ENCODE measurements around the gene SIAH3.

Gene SIAH3

GRCh38 chr13:45781553-45782326, 69.8 kb downstream of the SIAH3 start:
- no peaks in the 10 kb centered on the region for H3F3A ChIP-seq (ENCODE audit: insufficient read depth, low read length)
- H3K4me1 ChIP-seq (ENCODE audit: low read length), result no peaks in the 10 kb centered on the region
- H3K27ac ChIP-seq (ENCODE audit: low read length), result no peak overlapping the region
- H3K9me3 ChIP-seq (replicated peaks; ENCODE audit: insufficient read depth, low read length), result no peaks in the 10 kb centered on the region
- H3K79me2 ChIP-seq (ENCODE audit: low read length), result no peaks in the 10 kb centered on the region
- H3K9ac ChIP-seq (ENCODE audit: low read length), result no peak overlapping the region
- no peak for DNase-seq
- TF ChIP-seq EZH2 (optimal IDR thresholded peaks at IDR 0.05; ENCODE audit: low read depth, low read length) (no peak), EZH2phosphoT487 (IDR thresholded peaks at IDR 0.05; ENCODE audit: low read length) (no peak)
- TF ChIP-seq, protein P1, sequence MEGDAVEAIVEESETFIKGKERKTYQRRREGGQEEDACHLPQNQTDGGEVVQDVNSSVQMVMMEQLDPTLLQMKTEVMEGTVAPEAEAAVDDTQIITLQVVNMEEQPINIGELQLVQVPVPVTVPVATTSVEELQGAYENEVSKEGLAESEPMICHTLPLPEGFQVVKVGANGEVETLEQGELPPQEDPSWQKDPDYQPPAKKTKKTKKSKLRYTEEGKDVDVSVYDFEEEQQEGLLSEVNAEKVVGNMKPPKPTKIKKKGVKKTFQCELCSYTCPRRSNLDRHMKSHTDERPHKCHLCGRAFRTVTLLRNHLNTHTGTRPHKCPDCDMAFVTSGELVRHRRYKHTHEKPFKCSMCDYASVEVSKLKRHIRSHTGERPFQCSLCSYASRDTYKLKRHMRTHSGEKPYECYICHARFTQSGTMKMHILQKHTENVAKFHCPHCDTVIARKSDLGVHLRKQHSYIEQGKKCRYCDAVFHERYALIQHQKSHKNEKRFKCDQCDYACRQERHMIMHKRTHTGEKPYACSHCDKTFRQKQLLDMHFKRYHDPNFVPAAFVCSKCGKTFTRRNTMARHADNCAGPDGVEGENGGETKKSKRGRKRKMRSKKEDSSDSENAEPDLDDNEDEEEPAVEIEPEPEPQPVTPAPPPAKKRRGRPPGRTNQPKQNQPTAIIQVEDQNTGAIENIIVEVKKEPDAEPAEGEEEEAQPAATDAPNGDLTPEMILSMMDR (IDR thresholded peaks at IDR 0.05; ENCODE audit: low read length), result no peak
- H3K4me2 ChIP-seq (ENCODE audit: low read depth, low read length), result no peak overlapping the region
- H2AFZ ChIP-seq (ENCODE audit: low read length), result no peak overlapping the region
- no peaks in the 10 kb centered on the region for H3K9me2 ChIP-seq (replicated peaks; ENCODE audit: insufficient read depth, low read length)
- H3K36me3 ChIP-seq (replicated peaks; ENCODE audit: insufficient read depth, low read length), result no peaks in the 10 kb centered on the region
- H3K27me3 ChIP-seq (replicated peaks; ENCODE audit: insufficient read depth, low read length), result no peaks in the 10 kb centered on the region
- H4K20me1 ChIP-seq (ENCODE audit: insufficient read depth, low read length), result no peaks in the 10 kb centered on the region
- no peak overlapping the region for H3K4me3 ChIP-seq (ENCODE audit: low read length)

DNA sequence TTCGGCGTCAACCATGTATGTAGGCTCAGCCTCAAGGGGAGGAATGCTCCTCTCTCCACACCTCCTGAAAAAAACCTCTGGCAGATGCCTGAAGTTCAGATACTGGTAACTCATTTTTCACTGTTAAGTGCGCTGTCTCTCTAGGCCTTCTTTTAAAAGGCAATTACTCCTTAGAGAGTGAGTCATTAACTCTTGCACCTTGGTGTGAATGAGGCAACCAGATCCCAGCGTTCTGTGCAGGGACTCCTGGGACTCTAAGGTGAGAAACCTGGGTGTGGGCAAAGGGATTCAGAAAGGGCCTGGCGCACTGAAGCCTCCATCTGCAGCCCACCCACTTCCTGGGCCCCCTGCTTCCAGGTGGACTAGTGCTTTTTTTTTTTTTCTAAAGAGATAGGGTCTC, 71.7 kb downstream of the SIAH3 start:
- Histone ChIP-seq H3K79me2 (ENCODE audit: low read length) (no peaks in the 10 kb centered on the region), H3K27ac (ENCODE audit: low read length) (no peak overlapping the region), H2AFZ (ENCODE audit: low read length) (no peak overlapping the region), H3K4me3 (ENCODE audit: low read length) (no peak overlapping the region), H3K27me3 (replicated peaks; ENCODE audit: insufficient read depth, low read length) (no peaks in the 10 kb centered on the region), H3K36me3 (replicated peaks; ENCODE audit: insufficient read depth, low read length) (no peaks in the 10 kb centered on the region), H3K9ac (ENCODE audit: low read length) (no peak overlapping the region), H4K20me1 (ENCODE audit: insufficient read depth, low read length) (no peaks in the 10 kb centered on the region), H3F3A (ENCODE audit: insufficient read depth, low read length) (no peaks in the 10 kb centered on the region), H3K4me1 (ENCODE audit: low read length) (no peaks in the 10 kb centered on the region), H3K9me3 (replicated peaks; ENCODE audit: insufficient read depth, low read length) (no peaks in the 10 kb centered on the region), H3K4me2 (ENCODE audit: low read depth, low read length) (no peak overlapping the region), H3K9me2 (replicated peaks; ENCODE audit: insufficient read depth, low read length) (no peaks in the 10 kb centered on the region)
- DNase-seq, result no peak
- TF ChIP-seq, protein P1 (IDR thresholded peaks at IDR 0.05; ENCODE audit: low read length), result no peak
- no peak for TF ChIP-seq EZH2phosphoT487 (IDR thresholded peaks at IDR 0.05; ENCODE audit: low read length)
- TF ChIP-seq EZH2 (optimal IDR thresholded peaks at IDR 0.05; ENCODE audit: low read depth, low read length), result no peak

DNA sequence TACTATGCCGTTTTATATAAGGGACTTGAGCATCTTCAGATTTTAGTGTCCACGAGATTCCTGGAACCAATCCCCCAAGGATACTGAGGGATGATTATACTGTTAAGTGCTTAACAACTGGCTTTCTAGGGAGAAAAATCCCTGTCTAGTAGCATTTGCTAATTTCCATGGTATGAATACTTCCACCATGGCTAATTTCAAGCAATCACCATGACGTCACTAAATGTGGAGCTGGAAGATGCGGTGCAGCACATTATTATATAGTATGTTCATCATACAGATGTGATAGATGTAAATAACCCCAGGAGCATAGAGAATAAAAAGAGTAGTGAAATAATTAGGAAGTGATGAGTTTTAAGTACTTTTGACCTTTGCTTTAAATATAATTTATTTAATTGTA, 72.7 kb downstream of the SIAH3 start:
- H3K9me3 ChIP-seq (replicated peaks; ENCODE audit: insufficient read depth, low read length), result no peaks in the 10 kb centered on the region
- H3K79me2 ChIP-seq (ENCODE audit: low read length), result no peaks in the 10 kb centered on the region
- H3K9ac ChIP-seq (ENCODE audit: low read length), result no peak overlapping the region
- no peaks in the 10 kb centered on the region for H3K4me1 ChIP-seq (ENCODE audit: low read length)
- TF ChIP-seq, protein P1 (IDR thresholded peaks at IDR 0.05; ENCODE audit: low read length), result no peak
- TF ChIP-seq EZH2 (optimal IDR thresholded peaks at IDR 0.05; ENCODE audit: low read depth, low read length) (no peak), EZH2phosphoT487 (IDR thresholded peaks at IDR 0.05; ENCODE audit: low read length) (no peak)
- H2AFZ ChIP-seq (ENCODE audit: low read length), result no peak overlapping the region
- no peaks in the 10 kb centered on the region for H3K27me3 ChIP-seq (replicated peaks; ENCODE audit: insufficient read depth, low read length)
- H4K20me1 ChIP-seq (ENCODE audit: insufficient read depth, low read length), result no peaks in the 10 kb centered on the region
- H3K4me2 ChIP-seq (ENCODE audit: low read depth, low read length), result no peak overlapping the region
- no peaks in the 10 kb centered on the region for H3K36me3 ChIP-seq (replicated peaks; ENCODE audit: insufficient read depth, low read length)
- DNase-seq, result no peak
- no peak overlapping the region for H3K4me3 ChIP-seq (ENCODE audit: low read length)
- H3K9me2 ChIP-seq (replicated peaks; ENCODE audit: insufficient read depth, low read length), result no peaks in the 10 kb centered on the region
- H3K27ac ChIP-seq (ENCODE audit: low read length), result no peak overlapping the region
- H3F3A ChIP-seq (ENCODE audit: insufficient read depth, low read length), result no peaks in the 10 kb centered on the region
